Head of caudate nucleus (tissue), 42 donors: ENCODE measurements around the gene PLXNB2.

Experiments
- DNase-seq, 42 donors: peaks; one replicate each; pipeline versions ENCODE4 v3.0.0 to v3.0.0-alpha.2; 2020 to 2021; ENCODE audit warnings: mixed read lengths in 7 of 42
- intact Hi-C: fragments of 100-400 bp; cut with DNase I; formaldehyde crosslinking; loops from one replicate; pipeline ENCODE4 v1.15.0; 2022

PLXNB2 gene

DNA sequence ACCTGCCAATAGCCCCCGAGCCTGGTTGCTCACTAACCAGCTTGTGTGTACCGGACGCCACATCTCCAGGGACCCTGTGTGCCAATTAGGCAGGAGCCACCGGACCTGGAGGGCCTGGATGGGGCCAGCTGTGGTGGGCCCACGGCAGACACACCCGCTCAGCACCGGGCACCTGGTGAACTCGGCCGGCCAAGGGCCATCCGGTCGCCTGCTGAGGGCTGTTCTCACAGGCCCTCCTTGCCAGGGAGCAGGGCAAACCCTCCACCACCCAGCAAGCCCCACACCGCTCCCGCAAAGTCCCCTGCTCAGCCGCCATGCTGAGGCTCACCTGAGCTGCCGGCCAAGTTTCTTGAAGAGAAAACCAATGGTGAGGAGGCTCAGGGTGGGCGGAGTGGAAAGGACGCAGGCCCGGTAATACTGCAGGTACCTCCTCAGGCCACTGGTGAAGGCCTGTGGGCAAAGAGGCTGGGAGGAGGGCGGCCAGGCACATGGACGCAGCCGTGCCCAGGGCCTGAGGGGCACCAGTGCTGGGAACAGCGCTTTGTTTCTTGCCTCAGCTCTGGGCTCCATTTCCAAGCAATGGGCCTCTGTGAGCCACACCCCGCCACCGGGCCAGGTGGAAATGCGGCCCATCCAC, 79.7 kb downstream of the PLXNB2 start:
- no peak for DNase-seq
- intact Hi-C loops, result no loop called here

- no peak for DNase-seq
- intact Hi-C loops, result no loop called here
These were observed 80.6 kb downstream of the PLXNB2 start for GRCh38 chr22:50226875-50227165.

GRCh38 chr22:50226063-50226874, 81.2 kb downstream of the PLXNB2 start:
- intact Hi-C loops, result no loop called here
- DNase-seq, result no peak

DNA sequence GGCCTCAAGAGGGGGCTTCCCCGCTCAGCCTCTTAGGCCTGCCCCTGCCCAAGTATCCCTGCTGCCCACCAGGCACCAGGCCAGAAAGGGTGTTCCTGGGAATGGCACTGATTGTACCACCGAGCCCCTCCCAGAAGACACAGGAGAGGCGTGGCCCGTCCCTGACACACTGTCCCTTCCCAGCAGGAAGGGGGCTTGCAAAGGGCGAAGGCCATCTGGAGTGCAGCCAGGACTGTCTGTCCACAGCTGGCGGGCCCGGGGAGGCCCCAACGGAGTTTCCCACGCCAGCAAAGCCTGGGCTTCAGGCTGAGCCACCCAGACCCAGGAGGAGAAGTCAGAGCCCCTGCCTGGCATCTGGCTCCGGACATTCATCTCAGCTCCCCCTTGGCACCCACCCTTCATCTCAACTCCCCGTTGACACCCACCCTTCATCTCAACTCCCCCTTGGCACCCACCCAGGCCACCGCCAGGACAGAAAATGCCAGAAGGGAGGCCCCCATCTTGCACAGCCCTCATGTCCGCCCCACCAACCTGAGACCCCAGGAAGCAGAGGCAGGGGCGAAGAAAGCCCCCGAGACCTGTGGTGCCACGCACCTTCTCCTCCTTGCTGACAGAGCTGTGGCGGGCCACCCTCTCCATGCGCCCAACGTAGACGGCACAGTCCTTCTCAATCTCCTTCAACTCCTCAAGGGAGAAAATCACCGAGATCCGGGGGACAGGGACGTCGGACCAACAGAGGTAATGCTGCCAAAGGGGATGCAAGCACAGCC, 82.1 kb downstream of the PLXNB2 start:
- no peak for DNase-seq
- intact Hi-C loops, result no loop called here
